HG02970 (cell line): ENCODE measurements around the gene RHOBTB3.
"Not testable (repeated sequence)": the region's sequence is repeated elsewhere in the genome, so short reads cannot be mapped to it uniquely, and the experiment has no call there.

Experiments
- ATAC-seq: cut with Tn5 transposase; IDR thresholded peaks from one replicate; pipeline ENCODE4 v1.9.1; 2021; ENCODE audit warnings: mild to moderate bottlenecking, moderate library complexity, moderate number of reproducible peaks; ENCODE audit not compliant: unreplicated experiment, low FRiP score

RHOBTB3 gene

DNA sequence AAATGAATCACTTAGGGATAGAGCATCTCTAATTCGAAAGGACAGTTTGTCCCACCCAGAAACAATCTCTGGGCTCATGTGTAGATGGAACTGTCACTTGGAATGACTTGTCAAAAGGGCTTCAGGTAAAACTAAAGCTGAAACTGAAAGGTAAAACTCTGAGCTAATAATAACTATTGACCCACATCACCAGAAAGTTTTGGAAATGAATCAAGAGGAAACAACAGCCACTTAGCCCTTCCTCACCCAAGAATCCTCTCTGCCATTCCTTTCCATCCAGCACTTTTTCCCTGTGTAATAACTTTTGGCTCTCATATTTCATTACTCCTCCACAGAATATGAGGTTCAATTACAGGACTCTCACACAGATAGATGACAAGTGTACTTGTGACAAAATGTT, 105.4 kb downstream of the RHOBTB3 start:
- ATAC-seq = no peak

DNA sequence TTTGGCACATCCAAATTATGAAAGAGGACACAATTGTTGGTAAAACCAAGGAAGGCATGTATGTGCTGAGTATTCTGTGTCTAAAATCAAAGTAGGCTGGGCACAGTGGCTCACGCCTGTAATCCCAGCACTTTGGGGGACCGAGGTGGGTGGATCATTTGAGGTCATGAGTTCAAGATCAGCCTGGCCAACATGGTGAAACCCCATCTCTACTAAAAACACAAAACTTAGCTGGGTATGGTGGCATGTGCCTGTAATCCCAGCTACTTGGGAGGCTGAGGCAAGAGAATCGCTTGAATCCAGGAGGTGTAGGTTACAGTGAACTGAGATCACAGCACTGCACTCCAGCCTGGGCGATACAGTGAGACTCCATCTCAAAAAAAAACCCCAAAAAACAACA, 105.8 kb downstream of the RHOBTB3 start:
- ATAC-seq = not testable (repeated sequence)

DNA sequence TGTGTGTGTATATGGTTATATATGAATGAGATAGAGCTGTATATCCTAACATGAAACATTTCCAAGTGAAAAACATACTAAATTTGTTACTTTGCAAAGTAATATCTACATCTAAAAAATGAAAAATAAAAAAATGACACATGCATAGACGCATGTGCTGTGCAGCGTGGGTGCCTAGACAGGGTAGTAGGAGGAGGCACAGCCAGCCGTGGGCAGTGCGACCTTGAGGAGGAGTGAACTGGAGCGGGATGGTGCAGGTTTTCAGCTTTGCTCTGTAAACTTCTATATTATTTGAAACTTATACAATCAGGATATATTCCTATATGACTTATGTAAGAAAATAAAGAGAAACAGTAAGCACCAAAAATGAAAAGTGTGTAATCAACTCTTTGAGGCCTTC, 106.4 kb downstream of the RHOBTB3 start:
- no peak for ATAC-seq

DNA sequence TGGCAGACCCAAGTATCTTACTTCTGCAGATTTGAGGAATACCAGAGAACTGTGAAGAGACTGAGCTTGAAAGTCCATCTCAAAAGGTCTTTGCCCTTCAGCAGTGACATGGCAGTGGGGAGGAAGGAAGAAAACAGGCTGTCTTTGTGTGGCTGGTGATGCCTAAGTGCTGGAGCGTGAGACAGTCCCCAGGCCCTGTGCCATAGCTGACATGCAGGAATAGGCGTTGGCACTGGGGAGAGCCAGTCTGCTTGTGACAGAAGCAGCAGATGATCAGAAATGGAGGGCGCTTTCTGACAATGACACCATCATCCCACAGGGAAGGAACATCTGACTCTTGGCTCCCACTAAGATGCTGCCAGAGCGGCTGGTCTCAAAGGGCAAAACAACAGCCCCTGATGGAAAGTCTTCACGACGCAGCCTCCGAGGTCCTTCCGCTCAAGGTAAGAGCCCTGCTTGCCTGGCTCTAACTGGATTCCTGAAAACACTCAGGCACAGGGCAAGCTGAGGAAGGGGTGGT, 106.9 kb downstream of the RHOBTB3 start:
- ATAC-seq = no peak

- ATAC-seq = no peak
These were observed 107.4 kb downstream of the RHOBTB3 start for GRCh38 chr5:95838556-95838955.

GRCh38 chr5:95839658-95840057, 108.5 kb downstream of the RHOBTB3 start:
- ATAC-seq = no peak

GRCh38 chr5:95840956-95841705, 110.0 kb downstream of the RHOBTB3 start:
- no peak for ATAC-seq

- no peak for ATAC-seq
These were observed 111.0 kb downstream of the RHOBTB3 start for GRCh38 chr5:95841914-95842812.

GRCh38 chr5:95842854-95843544, 111.9 kb downstream of the RHOBTB3 start:
- ATAC-seq = peak; percentile 72

- ATAC-seq = no peak
These were observed 112.6 kb downstream of the RHOBTB3 start for GRCh38 chr5:95843733-95844223.

GRCh38 chr5:95845391-95845790, 114.3 kb downstream of the RHOBTB3 start:
- no peak for ATAC-seq
